Fibroblast of pulmonary artery (primary cell): Measurements from ENCODE around the gene TDRKH.

Experiments used
- DNase-seq: peaks from one replicate; pipeline ENCODE4 v3.0.0-alpha.2; 2010; ENCODE audit warnings: low read depth
- H3K4me3 ChIP-seq: replicated peaks from 2 replicates; pipeline ENCODE4 v1.5.1; 2011; ENCODE audit warnings: low read depth, mild to moderate bottlenecking, control low read depth, low read length, moderate library complexity
- TF ChIP-seq, protein P1 (sequence below): IDR thresholded peaks from 2 replicates; pipeline ENCODE4 v1.5.1; 2011; ENCODE audit warnings: mild to moderate bottlenecking, control low read depth, low read length, inconsistent platforms; ENCODE audit errors: missing control alignments

Gene TDRKH

DNA sequence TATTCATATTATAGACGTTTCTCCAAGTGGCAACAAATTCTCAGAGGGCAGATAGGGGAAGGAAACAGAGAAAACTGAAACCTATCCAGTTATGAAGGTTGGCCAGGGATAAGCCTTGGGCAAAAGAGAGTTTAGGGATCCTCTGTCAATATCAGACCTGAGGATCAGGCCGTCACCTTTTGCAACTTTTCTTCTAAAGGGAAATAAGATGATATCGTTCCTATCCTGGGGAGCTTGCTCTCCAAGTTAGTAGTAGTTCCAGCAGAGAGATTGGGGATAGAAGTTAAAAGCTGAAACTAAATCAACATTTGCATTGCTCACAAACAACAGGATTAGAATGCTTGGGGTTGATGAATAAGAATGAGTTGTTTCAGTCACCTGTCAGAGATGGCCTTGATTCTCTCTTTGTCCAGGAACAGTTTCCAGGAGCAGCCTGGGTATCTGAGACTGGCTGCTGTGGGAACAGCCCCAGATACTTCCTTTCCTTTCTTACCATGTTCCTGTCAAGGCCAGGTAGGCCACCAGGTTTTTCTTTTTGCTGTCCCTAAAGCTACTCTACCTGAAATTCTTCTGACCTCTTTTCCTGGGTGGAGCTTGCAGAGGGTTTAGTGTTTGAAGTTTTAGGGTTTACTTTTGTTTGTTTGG, 66.5 kb downstream of the TDRKH start:
- H3K4me3 ChIP-seq, result no peak overlapping the region
- no peak for DNase-seq
- TF ChIP-seq, protein P1, sequence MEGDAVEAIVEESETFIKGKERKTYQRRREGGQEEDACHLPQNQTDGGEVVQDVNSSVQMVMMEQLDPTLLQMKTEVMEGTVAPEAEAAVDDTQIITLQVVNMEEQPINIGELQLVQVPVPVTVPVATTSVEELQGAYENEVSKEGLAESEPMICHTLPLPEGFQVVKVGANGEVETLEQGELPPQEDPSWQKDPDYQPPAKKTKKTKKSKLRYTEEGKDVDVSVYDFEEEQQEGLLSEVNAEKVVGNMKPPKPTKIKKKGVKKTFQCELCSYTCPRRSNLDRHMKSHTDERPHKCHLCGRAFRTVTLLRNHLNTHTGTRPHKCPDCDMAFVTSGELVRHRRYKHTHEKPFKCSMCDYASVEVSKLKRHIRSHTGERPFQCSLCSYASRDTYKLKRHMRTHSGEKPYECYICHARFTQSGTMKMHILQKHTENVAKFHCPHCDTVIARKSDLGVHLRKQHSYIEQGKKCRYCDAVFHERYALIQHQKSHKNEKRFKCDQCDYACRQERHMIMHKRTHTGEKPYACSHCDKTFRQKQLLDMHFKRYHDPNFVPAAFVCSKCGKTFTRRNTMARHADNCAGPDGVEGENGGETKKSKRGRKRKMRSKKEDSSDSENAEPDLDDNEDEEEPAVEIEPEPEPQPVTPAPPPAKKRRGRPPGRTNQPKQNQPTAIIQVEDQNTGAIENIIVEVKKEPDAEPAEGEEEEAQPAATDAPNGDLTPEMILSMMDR, result no peak
